ENCODE data around the gene CALCR.

The CALCR gene

DNA sequence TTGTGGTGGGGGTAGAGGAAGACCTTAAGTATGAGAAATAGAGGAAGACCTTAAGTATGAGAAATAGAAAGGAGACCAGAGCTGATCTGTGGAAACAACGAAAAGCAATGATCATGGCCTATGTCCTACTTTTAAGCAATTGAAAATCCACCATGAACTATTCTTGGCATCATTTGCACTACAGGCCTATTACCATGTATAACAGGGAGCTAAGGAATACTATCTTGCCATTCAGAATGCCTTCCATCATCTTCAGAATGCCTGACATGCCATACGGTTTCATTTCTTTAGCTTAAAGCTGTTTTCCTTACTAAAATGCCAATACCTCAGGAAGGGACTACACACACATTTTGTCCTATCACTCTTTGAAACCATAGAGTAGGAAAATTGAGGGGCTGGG, 127.0 kb downstream of the CALCR start:
- DNase-seq (ENCODE audit: low read depth) = no peak

- DNase-seq (ENCODE audit: low read depth) = no peak
These were observed 131.9 kb downstream of the CALCR start for GRCh38 chr7:93442478-93443224.

- no peak for DNase-seq (ENCODE audit: low read depth)
These were observed 138.7 kb downstream of the CALCR start for GRCh38 chr7:93435791-93436190.

GRCh38 chr7:93432130-93432529, 142.4 kb downstream of the CALCR start:
- DNase-seq (ENCODE audit: low read depth) = no peak

GRCh38 chr7:93430917-93431588, 143.5 kb downstream of the CALCR start:
- DNase-seq (ENCODE audit: low read depth) = no peak

DNA sequence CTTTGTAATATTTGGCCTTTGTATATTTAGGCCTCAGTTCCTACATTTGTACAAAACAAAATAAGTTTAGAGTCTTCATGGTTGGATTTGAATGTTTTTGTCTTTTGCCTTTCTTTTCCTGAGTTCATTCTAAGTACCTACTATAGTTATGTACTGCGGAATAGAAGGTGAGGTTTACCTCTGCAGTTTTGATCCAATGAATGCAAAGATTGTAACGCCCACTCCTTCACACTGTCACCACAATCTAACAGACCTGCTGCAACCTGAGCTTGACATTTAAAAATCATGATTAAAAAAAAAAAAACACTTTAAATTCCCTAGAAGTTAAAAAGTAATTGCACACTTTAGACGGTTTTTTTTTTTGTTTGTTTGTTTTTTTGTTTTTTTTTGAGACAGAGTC, 145.0 kb downstream of the CALCR start:
- no peak for DNase-seq (ENCODE audit: low read depth)

DNA sequence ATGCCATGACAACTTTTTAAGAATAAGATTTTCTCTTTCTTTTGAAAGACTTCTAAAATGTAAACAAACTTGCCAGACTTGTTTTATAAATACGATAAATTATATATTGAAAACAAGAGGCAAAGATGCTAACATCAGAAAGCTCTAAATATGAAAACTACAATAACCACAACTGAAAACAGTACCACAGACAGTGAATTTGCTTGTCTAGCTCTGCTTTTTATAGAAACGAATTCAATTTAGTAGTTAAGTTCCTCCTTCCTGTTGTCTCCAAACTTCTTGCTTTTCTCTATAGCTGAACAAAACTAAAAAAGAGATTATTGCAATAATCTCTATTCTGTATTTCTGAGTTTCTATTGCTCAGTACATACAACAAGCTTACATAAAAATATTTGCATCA, 147.4 kb downstream of the CALCR start:
- no peak for DNase-seq (ENCODE audit: low read depth)

GRCh38 chr7:93426155-93426696, 148.3 kb downstream of the CALCR start:
- DNase-seq (ENCODE audit: low read depth) = no peak

- DNase-seq (ENCODE audit: low read depth) = no peak
These were observed 159.9 kb downstream of the CALCR start for GRCh38 chr7:93414574-93414973.

DNA sequence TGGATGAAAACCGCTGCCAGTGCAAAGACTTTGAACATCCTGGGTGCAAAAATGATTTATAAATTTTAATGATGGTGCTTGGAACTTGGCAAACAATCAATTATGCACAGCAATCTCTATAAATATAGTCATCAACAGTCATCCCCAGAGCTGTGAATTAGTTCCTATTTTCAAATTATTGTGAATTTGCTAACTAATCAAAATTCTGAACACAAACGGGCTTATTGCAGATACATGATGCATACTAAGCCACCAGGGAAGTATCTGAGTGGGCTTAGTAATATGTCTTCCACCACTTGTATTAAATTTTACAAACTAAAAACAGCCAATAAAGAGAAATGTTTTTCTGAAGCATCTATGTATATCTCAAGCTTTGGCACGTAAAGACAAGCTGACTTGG, 165.2 kb downstream of the CALCR start:
- DNase-seq (ENCODE audit: low read depth) = no peak

DNA sequence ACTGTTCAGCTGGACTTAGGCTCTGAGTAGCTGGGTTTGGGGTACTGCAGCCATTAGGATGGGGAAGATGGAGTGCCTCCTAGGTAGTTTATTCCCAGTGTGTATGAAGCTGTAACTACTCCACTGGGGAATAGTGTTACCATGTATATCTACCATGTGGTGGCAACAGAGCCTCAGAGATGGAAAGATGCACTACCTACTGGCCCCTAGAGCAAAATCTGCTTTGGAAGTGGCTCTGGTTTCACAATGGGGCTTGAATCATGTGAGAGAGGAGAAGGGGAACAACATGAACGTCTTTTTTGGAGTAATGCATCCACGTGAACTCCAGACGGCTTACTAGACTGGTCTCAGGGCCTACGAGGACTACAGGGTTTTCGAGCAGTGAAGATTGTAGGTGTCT, 167.3 kb downstream of the CALCR start:
- no peak for DNase-seq (ENCODE audit: low read depth)

DNA sequence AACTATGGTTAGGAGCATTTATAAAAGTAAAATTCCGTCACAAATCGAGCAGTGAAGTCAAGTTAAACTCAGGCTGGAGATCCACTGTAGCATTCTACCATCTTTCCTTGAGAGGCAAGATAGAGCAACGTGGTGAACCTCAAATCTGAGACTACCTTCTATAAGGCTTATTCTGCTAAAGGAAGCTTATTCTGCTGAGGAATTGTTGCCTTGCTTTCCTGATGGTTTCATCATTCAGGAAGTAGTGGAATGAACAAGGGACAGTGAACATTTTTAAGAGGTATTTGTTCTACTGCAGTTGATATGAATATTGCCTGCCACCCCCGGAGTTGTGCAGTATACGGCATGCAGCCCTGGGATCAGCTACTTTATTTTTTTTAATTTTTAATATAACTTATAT, 171.6 kb downstream of the CALCR start:
- no peak for DNase-seq (ENCODE audit: low read depth)

- no peak for DNase-seq (ENCODE audit: low read depth)
These were observed 174.9 kb downstream of the CALCR start for GRCh38 chr7:93399642-93400041.

DNA sequence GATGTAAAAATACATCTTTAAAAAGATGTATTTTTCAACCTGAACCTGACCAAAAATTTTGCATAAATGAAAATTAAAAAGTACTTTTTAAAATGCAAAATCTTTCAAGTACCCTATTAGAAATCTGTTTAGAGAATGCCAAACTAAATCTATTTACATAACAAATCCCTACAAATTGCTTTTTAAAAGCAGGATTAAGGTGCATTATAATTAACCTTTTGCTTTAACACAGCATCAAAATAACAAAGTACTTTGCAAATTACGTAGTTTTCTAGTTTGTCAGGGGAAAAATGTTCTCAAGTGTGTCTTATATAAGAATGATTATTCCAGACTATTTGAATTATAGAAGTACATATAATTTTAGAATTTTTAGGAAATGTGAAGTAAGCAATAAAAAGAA, 181.5 kb downstream of the CALCR start:
- no peak for DNase-seq (ENCODE audit: low read depth)

DNA sequence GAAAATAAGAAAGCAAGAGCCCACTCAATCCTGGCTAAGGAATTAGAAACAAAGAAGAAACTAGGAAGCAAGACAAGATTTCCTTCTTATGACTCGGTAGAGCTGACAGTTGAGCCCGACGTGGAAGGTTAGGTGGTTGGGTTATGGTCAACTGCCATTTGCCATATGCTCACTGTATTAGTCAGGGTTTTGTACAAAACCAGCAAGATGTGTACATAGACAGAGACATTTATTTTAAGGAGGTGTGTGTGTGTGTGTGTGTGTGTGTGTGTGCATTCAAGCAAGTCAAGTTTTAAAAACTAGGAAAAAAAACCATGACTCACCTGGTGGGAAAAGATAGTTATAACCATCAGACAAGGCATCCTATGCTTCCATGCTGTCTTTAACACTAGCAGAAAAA, 183.9 kb downstream of the CALCR start:
- DNase-seq (ENCODE audit: low read depth) = no peak

GRCh38 chr7:93382362-93382761, 192.2 kb downstream of the CALCR start:
- DNase-seq (ENCODE audit: low read depth) = no peak

DNA sequence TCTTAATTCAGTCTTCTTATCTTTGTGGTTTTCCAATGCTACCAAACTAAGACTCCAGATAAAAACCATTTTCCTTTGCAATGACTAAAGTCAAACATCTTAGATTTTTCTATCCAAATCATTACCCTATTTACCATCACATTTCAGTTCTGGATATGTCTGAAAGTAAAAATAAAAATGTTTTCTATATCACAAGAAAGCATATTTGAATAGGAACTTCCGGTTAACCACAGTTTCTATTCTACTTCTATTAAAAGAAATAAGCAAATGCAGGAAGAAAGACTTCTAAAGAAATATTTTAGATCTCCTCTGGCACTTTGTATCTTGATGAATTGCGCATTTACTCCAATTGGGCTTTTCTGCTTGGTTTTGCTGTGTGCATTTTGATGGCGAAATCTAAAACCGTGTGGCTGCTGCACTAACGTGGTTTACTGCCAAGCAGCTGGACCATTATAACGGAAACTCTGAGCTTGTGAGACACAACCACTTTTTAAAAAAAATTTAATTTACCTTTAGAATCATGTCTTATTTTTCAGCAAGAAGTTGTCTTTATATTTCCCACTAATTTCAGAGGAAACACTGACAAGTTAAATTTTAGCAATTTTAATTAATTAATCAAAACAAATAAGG, 196.3 kb downstream of the CALCR start:
- no peak for DNase-seq (ENCODE audit: low read depth)

DNA sequence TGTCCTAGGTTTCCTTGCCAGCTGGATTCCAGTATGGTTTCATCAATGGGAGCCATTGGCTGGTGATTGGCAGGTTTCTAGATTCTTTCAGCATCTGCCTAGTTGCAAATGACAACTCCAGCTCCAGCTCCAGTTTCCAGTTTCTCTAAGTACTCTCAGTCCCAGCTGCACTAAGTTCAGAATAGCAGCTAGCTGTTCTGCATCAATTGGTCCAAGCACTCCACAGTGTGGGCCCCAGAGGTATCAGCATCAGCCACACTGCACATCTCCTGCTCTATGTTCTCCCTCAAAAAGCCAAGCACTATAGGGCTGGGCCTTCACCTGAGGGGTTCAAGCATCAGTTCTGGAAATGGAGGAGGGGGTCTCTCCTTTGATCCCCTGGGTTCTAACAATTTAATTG, 198.9 kb downstream of the CALCR start:
- DNase-seq (ENCODE audit: low read depth) = no peak

Measured in HS-27A (cell line).